ENCODE results near the gene BSN. TPM values are rescaled to one million over a fixed set of nuclear protein-coding genes. Genes with fewer than 3 reads are reported as not detected.

The BSN gene
- polyA plus RNA-seq, 1 experiment = 0.04 TPM

- H3K36me3 ChIP-seq (ENCODE audit: control insufficient read depth, insufficient read depth, low read length) = no peaks in the 10 kb centered on the region
- H3K27me3 ChIP-seq (ENCODE audit: control insufficient read depth, insufficient read depth, low read length) = peaks cover 1% of the 10 kb centered on the region
- ChIA-PET CTCF (no interaction called here), POLR2A (no interaction called here)
- TF ChIP-seq CTCF (IDR thresholded peaks at IDR 0.05; ENCODE audit: insufficient read depth, low read depth, low read length) = no peak
- DNase-seq (ENCODE audit: low read depth) = no peak
- H3K4me3 ChIP-seq (ENCODE audit: low read depth, low read length) = no peak overlapping the region
These were observed 55.5 kb downstream of the BSN start for GRCh38 chr3:49609815-49610214.

- CTCF ChIA-PET = no interaction called here
- POLR2A ChIA-PET = no interaction called here
- Histone ChIP-seq H3K36me3 (ENCODE audit: control insufficient read depth, insufficient read depth, low read length) (no peaks in the 10 kb centered on the region), H3K27me3 (ENCODE audit: control insufficient read depth, insufficient read depth, low read length) (peaks cover 3% of the 10 kb centered on the region), H3K4me3 (ENCODE audit: low read depth, low read length) (no peak overlapping the region)
- no peak for DNase-seq (ENCODE audit: low read depth)
- TF ChIP-seq CTCF (IDR thresholded peaks at IDR 0.05; ENCODE audit: insufficient read depth, low read depth, low read length) = no peak
These were observed 56.5 kb downstream of the BSN start for GRCh38 chr3:49610666-49611280.

- no peak for TF ChIP-seq CTCF (IDR thresholded peaks at IDR 0.05; ENCODE audit: insufficient read depth, low read depth, low read length)
- DNase-seq (ENCODE audit: low read depth) = no peak
- ChIA-PET CTCF (no interaction called here), POLR2A (no interaction called here)
- Histone ChIP-seq H3K4me3 (ENCODE audit: low read depth, low read length) (no peak overlapping the region), H3K36me3 (ENCODE audit: control insufficient read depth, insufficient read depth, low read length) (no peaks in the 10 kb centered on the region), H3K27me3 (ENCODE audit: control insufficient read depth, insufficient read depth, low read length) (peaks cover 3% of the 10 kb centered on the region)
These were observed 57.0 kb downstream of the BSN start for GRCh38 chr3:49611291-49611690.

GRCh38 chr3:49611719-49612118 is 57.4 kb downstream of the BSN start:
- peaks cover 3% of the 10 kb centered on the region for H3K27me3 ChIP-seq (ENCODE audit: control insufficient read depth, insufficient read depth, low read length)
- CTCF ChIA-PET = no interaction called here
- DNase-seq (ENCODE audit: low read depth) = no peak
- no peak for TF ChIP-seq CTCF (IDR thresholded peaks at IDR 0.05; ENCODE audit: insufficient read depth, low read depth, low read length)
- no peaks in the 10 kb centered on the region for H3K36me3 ChIP-seq (ENCODE audit: control insufficient read depth, insufficient read depth, low read length)
- H3K4me3 ChIP-seq (ENCODE audit: low read depth, low read length) = no peak overlapping the region
- POLR2A ChIA-PET = no interaction called here

- Histone ChIP-seq H3K36me3 (ENCODE audit: control insufficient read depth, insufficient read depth, low read length) (no peaks in the 10 kb centered on the region), H3K27me3 (ENCODE audit: control insufficient read depth, insufficient read depth, low read length) (peaks cover 2% of the 10 kb centered on the region), H3K4me3 (ENCODE audit: low read depth, low read length) (no peak overlapping the region)
- TF ChIP-seq CTCF (IDR thresholded peaks at IDR 0.05; ENCODE audit: insufficient read depth, low read depth, low read length) = no peak
- ChIA-PET CTCF (interaction anchor here (1.0 kb wide), 1 partner anchor 48 kb away, joined by 3 read pairs; no protein-coding TSS in a partner anchor), POLR2A (interaction anchor here (0.6 kb wide), 1 partner anchor 301 kb away, joined by 3 read pairs; no protein-coding TSS in a partner anchor)
- no peak for DNase-seq (ENCODE audit: low read depth)
These were observed 60.7 kb downstream of the BSN start for GRCh38 chr3:49614936-49615335.

Measured in BJ (cell line).